Measurements from ENCODE around the gene ASNS. TPM values are rescaled to one million over a fixed set of nuclear protein-coding genes. Genes with fewer than 3 reads are reported as not detected.
"Not testable (repeated sequence)": the region's sequence is repeated elsewhere in the genome, so short reads cannot be mapped to it uniquely, and the experiment has no call there.

Gene ASNS
- 86.4 TPM for polyA plus RNA-seq (2013, experiment 1 of 2)
- 85.8 TPM for polyA plus RNA-seq (2013, experiment 2 of 2)

- no peaks in the 10 kb centered on the region for H3K9me3 ChIP-seq (ENCODE audit: control insufficient read depth, low read length)
- peaks cover 2% of the 10 kb centered on the region for H3K79me1 ChIP-seq (replicated peaks; ENCODE audit: low read length, poor library complexity, severe bottlenecking)
- no peaks in the 10 kb centered on the region for H3K27me3 ChIP-seq (ENCODE audit: control insufficient read depth in 1 of 2, insufficient read depth in 1 of 2, low read length in 2 of 2)
- peak within 1 kb of the TSS in 1 of 2 experiments; percentile 96 for H3K23ac ChIP-seq (ENCODE audit: low read length in 2 of 2)
- no peak within 1 kb of the TSS for H3K27ac ChIP-seq (ENCODE audit: low read length, poor library complexity, severe bottlenecking)
- H2BK120ac ChIP-seq (ENCODE audit: low read depth, low read length) = peak within 1 kb of the TSS; percentile 19
- H3K4ac ChIP-seq (ENCODE audit: low read depth in 1 of 2, low read length in 2 of 2) = peak within 1 kb of the TSS in 1 of 2 experiments; percentile 91
- peak within 1 kb of the TSS; percentile 100 for H2AFZ ChIP-seq (ENCODE audit: low read depth, low read length)
- peaks cover 7% of the 10 kb centered on the region for H3K4me1 ChIP-seq (ENCODE audit: control insufficient read depth, insufficient read depth, low read depth, low read length)
- H4K8ac ChIP-seq (ENCODE audit: low read length) = peak within 1 kb of the TSS; percentile 77
- H4K91ac ChIP-seq (ENCODE audit: low read length) = peak within 1 kb of the TSS; percentile 97
- peak within 1 kb of the TSS; percentile 11 to 75 for H3K18ac ChIP-seq (ENCODE audit: low read depth in 1 of 2, low read length in 2 of 2)
- H3K36me3 ChIP-seq (ENCODE audit: control insufficient read depth in 1 of 2, insufficient read depth in 2 of 2, low read depth in 1 of 2, low read length in 2 of 2) = peaks cover 0 to 7% of the 10 kb centered on the region in 2 experiments
- peak within 1 kb of the TSS in 1 of 2 experiments; percentile 73 for H3K14ac ChIP-seq (ENCODE audit: low read length in 2 of 2)
- no peak within 1 kb of the TSS for H2BK5ac ChIP-seq (ENCODE audit: low read depth, low read length, poor library complexity, severe bottlenecking)
- no peak within 1 kb of the TSS for H2BK12ac ChIP-seq (ENCODE audit: low read length in 2 of 2)
- peak within 1 kb of the TSS; percentile 93 to 95 for H3K4me3 ChIP-seq (ENCODE audit: insufficient read depth in 1 of 2, low read depth in 1 of 2, low read length in 2 of 2)
- DNase-seq = peak; percentile 90
- H2AK5ac ChIP-seq (ENCODE audit: low read length, severe bottlenecking) = no peak within 1 kb of the TSS
- H2BK15ac ChIP-seq (ENCODE audit: low read depth, poor library complexity, severe bottlenecking) = no peak within 1 kb of the TSS
- WGBS = under 1% methylated on average over 48 of the region's 58 CpGs
- peak within 1 kb of the TSS; percentile 98 for H3K4me2 ChIP-seq (ENCODE audit: low read length, poor library complexity, severe bottlenecking)
- peak within 1 kb of the TSS; percentile 92 for H3K9ac ChIP-seq (ENCODE audit: low read length)
Observed at GRCh38 chr7:97872025-97872669, at the start of gene ASNS. ASNS (minus strand) TSS chr7:97872408; CDS start chr7:97869156, 3,252 bp downstream.

GRCh38 chr7:97921254-97921653, 49.0 kb upstream of the ASNS start:
- H3K27ac ChIP-seq (ENCODE audit: low read length, poor library complexity, severe bottlenecking); H4K91ac ChIP-seq (ENCODE audit: low read length); H2AK5ac ChIP-seq (ENCODE audit: low read length, severe bottlenecking); H2BK120ac ChIP-seq (ENCODE audit: low read depth, low read length); H3K9ac ChIP-seq (ENCODE audit: low read length); H3K4me1 ChIP-seq (ENCODE audit: control insufficient read depth, insufficient read depth, low read depth, low read length); H2BK5ac ChIP-seq (ENCODE audit: low read depth, low read length, poor library complexity, severe bottlenecking); H3K79me1 ChIP-seq (replicated peaks; ENCODE audit: low read length, poor library complexity, severe bottlenecking); DNase-seq; H3K36me3 ChIP-seq (ENCODE audit: control insufficient read depth in 1 of 2, insufficient read depth in 2 of 2, low read depth in 1 of 2, low read length in 2 of 2); H3K14ac ChIP-seq (ENCODE audit: low read length in 2 of 2); H2BK12ac ChIP-seq (ENCODE audit: low read length in 2 of 2); H3K18ac ChIP-seq (ENCODE audit: low read depth in 1 of 2, low read length in 2 of 2); H3K9me3 ChIP-seq (ENCODE audit: control insufficient read depth, low read length); H3K4me3 ChIP-seq (ENCODE audit: insufficient read depth in 1 of 2, low read depth in 1 of 2, low read length in 2 of 2); H3K4ac ChIP-seq (ENCODE audit: low read depth in 1 of 2, low read length in 2 of 2); H4K8ac ChIP-seq (ENCODE audit: low read length); H3K4me2 ChIP-seq (ENCODE audit: low read length, poor library complexity, severe bottlenecking); H3K23ac ChIP-seq (ENCODE audit: low read length in 2 of 2); H3K27me3 ChIP-seq (ENCODE audit: control insufficient read depth in 1 of 2, insufficient read depth in 1 of 2, low read length in 2 of 2); H2AFZ ChIP-seq (ENCODE audit: low read depth, low read length); H2BK15ac ChIP-seq (ENCODE audit: low read depth, poor library complexity, severe bottlenecking): not testable (repeated sequence)
- WGBS = 100% methylated on average over 1 of the region's 4 CpGs

- not testable (repeated sequence) for DNase-seq; H4K8ac ChIP-seq (ENCODE audit: low read length); H2BK12ac ChIP-seq (ENCODE audit: low read length in 2 of 2); H2AFZ ChIP-seq (ENCODE audit: low read depth, low read length); H3K79me1 ChIP-seq (replicated peaks; ENCODE audit: low read length, poor library complexity, severe bottlenecking); H3K9ac ChIP-seq (ENCODE audit: low read length); H2BK120ac ChIP-seq (ENCODE audit: low read depth, low read length); H2BK5ac ChIP-seq (ENCODE audit: low read depth, low read length, poor library complexity, severe bottlenecking); H3K4me1 ChIP-seq (ENCODE audit: control insufficient read depth, insufficient read depth, low read depth, low read length); H3K23ac ChIP-seq (ENCODE audit: low read length in 2 of 2); H3K27me3 ChIP-seq (ENCODE audit: control insufficient read depth in 1 of 2, insufficient read depth in 1 of 2, low read length in 2 of 2); H3K27ac ChIP-seq (ENCODE audit: low read length, poor library complexity, severe bottlenecking); H4K91ac ChIP-seq (ENCODE audit: low read length); H3K4me3 ChIP-seq (ENCODE audit: insufficient read depth in 1 of 2, low read depth in 1 of 2, low read length in 2 of 2); H3K9me3 ChIP-seq (ENCODE audit: control insufficient read depth, low read length); H3K4ac ChIP-seq (ENCODE audit: low read depth in 1 of 2, low read length in 2 of 2); H2AK5ac ChIP-seq (ENCODE audit: low read length, severe bottlenecking); H2BK15ac ChIP-seq (ENCODE audit: low read depth, poor library complexity, severe bottlenecking); H3K18ac ChIP-seq (ENCODE audit: low read depth in 1 of 2, low read length in 2 of 2); H3K36me3 ChIP-seq (ENCODE audit: control insufficient read depth in 1 of 2, insufficient read depth in 2 of 2, low read depth in 1 of 2, low read length in 2 of 2); H3K14ac ChIP-seq (ENCODE audit: low read length in 2 of 2); H3K4me2 ChIP-seq (ENCODE audit: low read length, poor library complexity, severe bottlenecking)
- 82% methylated on average over 7 of the region's 8 CpGs for WGBS
Observed at GRCh38 chr7:97915267-97915666, 43.1 kb upstream of the ASNS start.

- not testable (repeated sequence) for H4K8ac ChIP-seq (ENCODE audit: low read length); H4K91ac ChIP-seq (ENCODE audit: low read length); H2BK12ac ChIP-seq (ENCODE audit: low read length in 2 of 2); H3K27ac ChIP-seq (ENCODE audit: low read length, poor library complexity, severe bottlenecking); H3K23ac ChIP-seq (ENCODE audit: low read length in 2 of 2); H3K27me3 ChIP-seq (ENCODE audit: control insufficient read depth in 1 of 2, insufficient read depth in 1 of 2, low read length in 2 of 2); H3K18ac ChIP-seq (ENCODE audit: low read depth in 1 of 2, low read length in 2 of 2); DNase-seq; H2AK5ac ChIP-seq (ENCODE audit: low read length, severe bottlenecking); H3K9me3 ChIP-seq (ENCODE audit: control insufficient read depth, low read length); H3K9ac ChIP-seq (ENCODE audit: low read length); H3K14ac ChIP-seq (ENCODE audit: low read length in 2 of 2); H2BK15ac ChIP-seq (ENCODE audit: low read depth, poor library complexity, severe bottlenecking); H3K4me3 ChIP-seq (ENCODE audit: insufficient read depth in 1 of 2, low read depth in 1 of 2, low read length in 2 of 2); H2BK120ac ChIP-seq (ENCODE audit: low read depth, low read length); H2AFZ ChIP-seq (ENCODE audit: low read depth, low read length); H2BK5ac ChIP-seq (ENCODE audit: low read depth, low read length, poor library complexity, severe bottlenecking); H3K36me3 ChIP-seq (ENCODE audit: control insufficient read depth in 1 of 2, insufficient read depth in 2 of 2, low read depth in 1 of 2, low read length in 2 of 2); H3K4ac ChIP-seq (ENCODE audit: low read depth in 1 of 2, low read length in 2 of 2); H3K4me2 ChIP-seq (ENCODE audit: low read length, poor library complexity, severe bottlenecking); H3K4me1 ChIP-seq (ENCODE audit: control insufficient read depth, insufficient read depth, low read depth, low read length); H3K79me1 ChIP-seq (replicated peaks; ENCODE audit: low read length, poor library complexity, severe bottlenecking)
- 20% methylated on average over 1 of the region's 5 CpGs for WGBS
Observed at GRCh38 chr7:97912294-97912693, 40.1 kb upstream of the ASNS start.

Measured in mesenchymal stem cell (in vitro differentiated cells and primary cell).